Dermis lymphatic vessel endothelial cell (primary cell): ENCODE results near the gene AJAP1. TPM values are rescaled to one million over a fixed set of nuclear protein-coding genes. Genes with fewer than 3 reads are reported as not detected.

Experiments
- total RNA-seq: library from RNA; depleted of rRNA; stranded (reverse); fragments of >200 nt; gene quantifications from 2 replicates; pipeline ENCODE4 v1.2.1, GENCODE V29; 2014

Gene AJAP1
- total RNA-seq: not detected in 2 replicates

DNA sequence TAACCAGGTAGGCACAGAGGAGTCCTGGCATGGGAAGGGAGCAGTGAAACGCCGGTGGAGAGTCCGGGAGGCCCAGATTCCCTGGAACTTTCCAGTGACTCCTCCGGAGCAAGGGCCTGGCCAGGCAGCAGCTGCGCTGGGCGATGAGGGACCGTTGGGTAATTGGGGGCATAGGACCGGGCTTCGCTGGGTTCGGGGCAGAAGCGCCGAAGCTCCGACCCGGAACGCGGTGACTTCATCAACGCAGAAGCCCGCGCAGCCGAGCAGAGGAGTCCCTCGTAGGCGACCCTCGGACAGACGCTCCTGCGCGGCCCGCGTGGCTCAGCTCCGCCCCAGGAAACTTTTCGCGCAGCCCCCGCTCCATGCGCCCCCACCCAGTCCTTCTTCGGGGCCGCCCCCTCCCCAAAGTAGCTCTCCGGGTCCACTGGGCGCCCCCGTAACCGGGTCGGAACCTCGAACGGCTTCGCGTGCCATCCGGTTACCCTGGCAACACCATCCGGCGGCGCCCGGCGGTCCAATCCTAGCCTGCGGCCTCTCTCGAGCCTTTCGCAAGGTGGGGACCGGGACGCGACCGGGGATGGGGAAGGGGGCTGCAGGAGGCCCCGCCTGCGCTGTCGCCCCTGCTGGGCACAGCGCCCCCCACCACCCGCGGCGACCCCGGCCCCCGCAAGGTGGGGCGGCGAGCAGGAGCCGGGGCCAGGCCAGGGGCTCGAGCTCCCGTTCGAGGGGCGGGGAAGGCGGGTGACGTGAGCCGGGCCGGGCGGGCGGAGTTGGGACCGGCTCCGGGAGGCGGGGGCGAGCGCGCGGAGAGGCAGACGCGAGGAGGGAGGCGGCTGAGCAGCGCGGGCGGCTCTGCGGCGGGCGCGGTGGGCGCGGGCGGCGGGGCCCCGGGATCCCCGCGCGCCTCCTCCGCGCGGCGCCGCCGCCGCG lies at the start of gene AJAP1:
TSS of gene AJAP1 (plus strand) at position 814 of the 930 bp plus-strand sequence. CDS start 817 bp downstream, outside the sequence.

